ENCODE measurements around the gene PTPRA.

GRCh38 chr20:2900845-2901592, 27.7 kb downstream of the PTPRA start:
- TF ChIP-seq CREB1 (CRISPR knock-in tag; IDR thresholded peaks at IDR 0.05) = no peak
- no peak for TF ChIP-seq CTCF (IDR thresholded peaks at IDR 0.05)
- TF ChIP-seq NR2C2 (CRISPR knock-in tag; IDR thresholded peaks at IDR 0.05) = no peak
- TF ChIP-seq NR3C1 (CRISPR knock-in tag; conservative IDR thresholded peaks at IDR 0.05; ENCODE audit: low read depth) = no peak
- no peak for TF ChIP-seq EMX1 (CRISPR knock-in tag; IDR thresholded peaks at IDR 0.05)
- no peak for TF ChIP-seq FOXP1 (CRISPR knock-in tag; IDR thresholded peaks at IDR 0.05; ENCODE audit: borderline replicate concordance)
- TF ChIP-seq ETV6 (CRISPR knock-in tag; IDR thresholded peaks at IDR 0.05) = no peak

All from WTC11 (cell line).